Measurements from ENCODE around the gene AXDND1.

- no peak for TF ChIP-seq CTCF (IDR thresholded peaks at IDR 0.05; ENCODE audit: low read depth, low read length)
- TF ChIP-seq EZH2phosphoT487 (IDR thresholded peaks at IDR 0.05; ENCODE audit: low read depth): no peak
Observed at GRCh38 chr1:179576509-179576908, 210.7 kb downstream of the AXDND1 start.

Data from OCI-LY3 (cell line).